CD4-positive, CD25-positive, alpha-beta regulatory T cell (primary cell): Measurements from ENCODE around the gene KCNH2. TPM values are rescaled to one million over a fixed set of nuclear protein-coding genes. Genes with fewer than 3 reads are reported as not detected.
A peak's percentile ranks its signal among the peaks of the same experiment; 100 is the strongest.
"Not testable (repeated sequence)": the region's sequence is repeated elsewhere in the genome, so short reads cannot be mapped to it uniquely, and the experiment has no call there.

ENCODE experiments used
- ATAC-seq, 2 donors: fragments of 150-1000 bp; cut with Tn5 transposase; one replicate each; pipeline ENCODE4 v1.10.0; 2021; ENCODE audit warnings: low read depth in 2 of 2, moderate number of reproducible peaks in 2 of 2, moderate library complexity in 1 of 2
- DNase-seq, 3 donors: peaks; one replicate each; pipeline versions ENCODE4 v3.0.0 to v3.0.0-alpha.2; 2012 to 2022; ENCODE audit warnings: mixed read lengths in 1 of 3
- H3K27ac ChIP-seq: one replicate; pipeline ENCODE4 v1.7.0; 2013; ENCODE audit warnings: mild to moderate bottlenecking, low read length; ENCODE audit not compliant: insufficient read depth, poor library complexity, severe bottlenecking
- H3K27me3 ChIP-seq: one replicate; pipeline ENCODE4 v1.7.0; 2013; ENCODE audit warnings: low read length; ENCODE audit not compliant: control insufficient read depth, insufficient read depth
- H3K36me3 ChIP-seq: one replicate; pipeline ENCODE4 v1.7.0; 2013; ENCODE audit warnings: mild to moderate bottlenecking, low read length, moderate library complexity; ENCODE audit not compliant: control insufficient read depth, insufficient read depth
- H3K4me1 ChIP-seq: 2 replicates; pipeline ENCODE4 v1.7.0; 2013; ENCODE audit warnings: mild to moderate bottlenecking, low read length; ENCODE audit not compliant: insufficient read depth, control insufficient read depth, poor library complexity, severe bottlenecking
- H3K4me3 ChIP-seq: one replicate; pipeline ENCODE4 v1.7.0; 2013; ENCODE audit warnings: low read depth, mild to moderate bottlenecking, low read length, moderate library complexity
- H3K9me3 ChIP-seq, 2 experiments: 1 replicate in 1 of 2; 2 replicates in 1 of 2; pipeline ENCODE4 v1.7.0; 2013; ENCODE audit warnings: low read length in 2 of 2, mild to moderate bottlenecking in 1 of 2, moderate library complexity in 1 of 2; ENCODE audit not compliant: control insufficient read depth in 2 of 2
- H3K27ac Mint-ChIP-seq, 3 donors: one replicate each; pipeline ENCODE4 v1.8.0; 2020 to 2022; ENCODE audit warnings: mild to moderate bottlenecking in 3 of 3, mixed read lengths in 3 of 3, moderate library complexity in 2 of 3
- H3K27me3 Mint-ChIP-seq: one replicate; pipeline ENCODE4 v1.8.0; 2022; ENCODE audit warnings: mild to moderate bottlenecking, mixed read lengths
- H3K36me3 Mint-ChIP-seq: one replicate; pipeline ENCODE4 v1.8.0; 2020; ENCODE audit warnings: mixed read lengths
- H3K4me1 Mint-ChIP-seq, 4 donors: one replicate each; pipeline ENCODE4 v1.8.0; 2020 to 2022; ENCODE audit warnings: mixed read lengths in 4 of 4, mild to moderate bottlenecking in 1 of 4
- H3K4me3 Mint-ChIP-seq, 4 donors: one replicate each; pipeline ENCODE4 v1.8.0; 2020 to 2022; ENCODE audit warnings: mild to moderate bottlenecking in 4 of 4, mixed read lengths in 4 of 4, moderate library complexity in 3 of 4
- H3K9me3 Mint-ChIP-seq, 7 donors: one replicate each; pipeline ENCODE4 v1.8.0; 2020 to 2022; ENCODE audit warnings: mixed read lengths in 7 of 7, mild to moderate bottlenecking in 3 of 7, moderate library complexity in 2 of 7
- polyA plus RNA-seq, 4 donors: library from polyadenylated mRNA; unstranded; fragments of 300-500 nt; fragmentation: Illumina TruSeq; gene quantifications; one replicate each; pipeline ENCODE4 v1.2.3, GENCODE V29; 2021
- total RNA-seq: library from RNA; stranded (reverse); gene quantifications from one replicate; pipeline ENCODE4 v1.2.3, GENCODE V29; 2022

Gene KCNH2, protein sequence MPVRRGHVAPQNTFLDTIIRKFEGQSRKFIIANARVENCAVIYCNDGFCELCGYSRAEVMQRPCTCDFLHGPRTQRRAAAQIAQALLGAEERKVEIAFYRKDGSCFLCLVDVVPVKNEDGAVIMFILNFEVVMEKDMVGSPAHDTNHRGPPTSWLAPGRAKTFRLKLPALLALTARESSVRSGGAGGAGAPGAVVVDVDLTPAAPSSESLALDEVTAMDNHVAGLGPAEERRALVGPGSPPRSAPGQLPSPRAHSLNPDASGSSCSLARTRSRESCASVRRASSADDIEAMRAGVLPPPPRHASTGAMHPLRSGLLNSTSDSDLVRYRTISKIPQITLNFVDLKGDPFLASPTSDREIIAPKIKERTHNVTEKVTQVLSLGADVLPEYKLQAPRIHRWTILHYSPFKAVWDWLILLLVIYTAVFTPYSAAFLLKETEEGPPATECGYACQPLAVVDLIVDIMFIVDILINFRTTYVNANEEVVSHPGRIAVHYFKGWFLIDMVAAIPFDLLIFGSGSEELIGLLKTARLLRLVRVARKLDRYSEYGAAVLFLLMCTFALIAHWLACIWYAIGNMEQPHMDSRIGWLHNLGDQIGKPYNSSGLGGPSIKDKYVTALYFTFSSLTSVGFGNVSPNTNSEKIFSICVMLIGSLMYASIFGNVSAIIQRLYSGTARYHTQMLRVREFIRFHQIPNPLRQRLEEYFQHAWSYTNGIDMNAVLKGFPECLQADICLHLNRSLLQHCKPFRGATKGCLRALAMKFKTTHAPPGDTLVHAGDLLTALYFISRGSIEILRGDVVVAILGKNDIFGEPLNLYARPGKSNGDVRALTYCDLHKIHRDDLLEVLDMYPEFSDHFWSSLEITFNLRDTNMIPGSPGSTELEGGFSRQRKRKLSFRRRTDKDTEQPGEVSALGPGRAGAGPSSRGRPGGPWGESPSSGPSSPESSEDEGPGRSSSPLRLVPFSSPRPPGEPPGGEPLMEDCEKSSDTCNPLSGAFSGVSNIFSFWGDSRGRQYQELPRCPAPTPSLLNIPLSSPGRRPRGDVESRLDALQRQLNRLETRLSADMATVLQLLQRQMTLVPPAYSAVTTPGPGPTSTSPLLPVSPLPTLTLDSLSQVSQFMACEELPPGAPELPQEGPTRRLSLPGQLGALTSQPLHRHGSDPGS
- total RNA-seq (3.5 TPM), polyA plus RNA-seq (1 to 10 TPM in 3 of 4 donors, under 1 TPM in 1; 0.83 to 2.8 (median 1.5) TPM)

DNA sequence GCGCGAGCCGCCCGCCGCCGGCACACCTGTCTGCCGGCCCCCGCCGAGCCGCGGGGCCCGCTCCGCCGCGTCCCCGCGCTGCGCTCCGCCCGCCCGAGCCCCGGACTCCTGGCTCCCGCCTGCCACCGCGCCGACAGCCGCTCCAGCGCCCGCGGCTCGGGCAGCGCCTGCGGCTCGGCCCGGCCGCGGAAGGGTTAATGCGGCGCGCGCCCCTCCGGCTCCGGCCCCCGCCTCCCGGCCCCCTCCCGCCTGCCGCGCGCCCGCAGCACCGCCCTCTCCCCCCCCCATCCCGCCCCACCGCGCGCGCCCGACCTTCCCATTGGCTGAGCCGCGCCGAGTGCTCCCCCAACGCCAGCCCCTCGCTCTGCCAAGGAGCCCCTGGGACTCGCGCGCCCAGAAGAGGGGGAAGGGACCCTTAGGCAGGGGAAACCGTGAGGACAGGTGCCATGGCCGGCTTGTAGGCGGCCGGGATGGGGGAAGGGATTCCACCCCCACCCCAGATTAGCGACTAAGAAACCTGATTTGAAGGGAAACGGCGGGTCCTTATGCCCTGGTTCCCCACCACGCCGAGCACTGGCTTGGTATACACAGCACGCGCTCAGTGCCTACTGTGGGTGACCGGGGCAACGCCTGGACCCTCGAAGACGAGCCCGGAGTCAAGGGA, at the start of gene KCNH2:
Gene KCNH2 (minus strand): TSS at position 196 of the 664 bp plus-strand sequence. CDS start 408 bp downstream, outside the sequence.
- Mint-ChIP-seq H3K4me3 (peak within 1 kb of the TSS; percentile 83 to 90 (median 88)), H3K27ac (peak within 1 kb of the TSS; percentile 14 to 87 (median 82)), H3K9me3 (peaks cover 0 to 6% (median 0%) of the 10 kb centered on the region in 7 donors), H3K36me3 (no peaks in the 10 kb centered on the region), H3K4me1 (peaks cover 0 to 52% (median 20%) of the 10 kb centered on the region in 4 donors), H3K27me3 (peaks cover 53% of the 10 kb centered on the region)
- Histone ChIP-seq H3K27me3 (peaks cover 15% of the 10 kb centered on the region), H3K27ac (no peak within 1 kb of the TSS), H3K36me3 (no peaks in the 10 kb centered on the region), H3K9me3 (no peaks in the 10 kb centered on the region), H3K4me1 (peaks cover 55% of the 10 kb centered on the region), H3K4me3 (no peak within 1 kb of the TSS)
- DNase-seq (peak in 2 of 3 donors; percentile 26 to 32), ATAC-seq (no peak)

DNA sequence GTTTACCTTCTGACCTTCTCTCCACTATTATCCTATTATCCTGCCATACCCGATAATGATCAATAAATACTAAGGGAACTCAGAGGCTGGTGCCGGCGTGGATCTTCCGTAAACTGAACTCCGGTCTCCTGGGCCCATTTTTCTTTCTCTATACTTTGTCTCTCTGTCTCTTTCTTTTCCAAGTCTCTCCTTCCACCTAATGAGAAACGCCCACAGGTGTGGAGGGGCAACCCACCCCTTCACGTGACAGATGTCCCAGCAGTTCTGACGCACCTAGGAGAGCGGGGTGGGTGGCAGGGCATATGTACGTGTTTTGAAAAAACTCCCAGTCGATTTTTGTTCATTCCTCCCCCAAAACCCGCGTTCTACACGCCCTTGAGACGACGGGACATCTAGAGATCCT, 49.6 kb upstream of the KCNH2 start:
- H3K27me3 Mint-ChIP-seq: peaks cover 23% of the 10 kb centered on the region
- not testable (repeated sequence) for DNase-seq, H3K4me1 ChIP-seq, H3K36me3 Mint-ChIP-seq, H3K27me3 ChIP-seq, H3K9me3 Mint-ChIP-seq, H3K9me3 ChIP-seq, H3K36me3 ChIP-seq
- peak overlapping the region; percentile 78 for H3K4me3 ChIP-seq
- peak overlapping the region; percentile 87 for H3K27ac ChIP-seq
- peak overlapping the region; percentile 98 to 99 (median 99) for H3K27ac Mint-ChIP-seq
- ATAC-seq: peak in 1 of 2 donors; percentile 0
- H3K4me3 Mint-ChIP-seq: peak overlapping the region; percentile 91 to 96 (median 94)
- peaks cover 8 to 39% (median 23%) of the 10 kb centered on the region in 4 donors for H3K4me1 Mint-ChIP-seq

DNA sequence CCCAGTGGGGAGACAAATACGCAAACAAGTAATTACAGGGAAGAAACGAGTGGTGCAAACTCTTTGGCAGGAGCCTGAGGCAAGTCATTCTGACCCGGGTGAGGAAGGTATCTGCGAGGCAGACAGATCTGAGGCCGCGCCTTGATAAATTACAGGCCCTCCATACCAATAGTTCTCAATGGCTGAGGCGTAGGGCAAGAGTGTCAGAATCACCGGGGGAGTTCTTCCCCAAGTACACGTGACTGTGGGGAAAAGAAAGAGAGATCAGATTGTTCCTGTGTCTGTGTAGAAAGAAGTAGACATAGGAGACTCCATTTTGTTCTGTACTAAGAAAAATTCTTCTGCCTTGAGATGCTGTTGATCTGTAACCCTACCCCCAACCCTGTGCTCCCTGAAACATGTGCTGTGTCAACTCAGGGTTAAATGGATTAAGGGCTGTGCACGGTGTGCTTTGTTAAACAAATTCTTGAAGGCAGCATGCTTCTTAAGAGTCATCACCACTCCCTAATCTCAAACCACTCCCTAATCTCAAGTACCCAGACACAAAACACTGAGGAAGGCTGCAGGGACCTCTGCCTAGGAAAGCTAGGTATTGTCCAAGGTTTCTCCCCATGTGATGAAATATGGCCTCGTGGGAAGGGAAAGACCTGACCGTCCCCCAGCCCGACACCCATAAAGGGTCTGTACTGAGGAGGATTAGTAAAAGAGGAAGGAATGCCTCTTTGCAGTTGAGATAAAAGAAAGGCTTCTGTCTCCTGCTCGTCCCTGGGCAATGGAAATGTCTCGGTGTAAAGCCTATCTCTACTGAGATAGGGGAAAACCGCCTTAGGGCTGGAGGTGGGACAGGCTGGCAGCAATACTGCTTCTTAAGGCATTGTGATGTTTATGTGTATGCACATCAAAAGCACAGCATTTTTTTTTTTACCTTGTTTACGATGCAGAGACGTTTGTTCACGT, 48.9 kb upstream of the KCNH2 start:
- peak overlapping the region; percentile 78 for H3K4me3 ChIP-seq
- H3K9me3 Mint-ChIP-seq, ATAC-seq, H3K9me3 ChIP-seq, H3K36me3 Mint-ChIP-seq, H3K27me3 ChIP-seq, H3K4me1 ChIP-seq, DNase-seq, H3K36me3 ChIP-seq: not testable (repeated sequence)
- H3K27ac ChIP-seq: peak overlapping the region; percentile 87
- peaks cover 24% of the 10 kb centered on the region for H3K27me3 Mint-ChIP-seq
- peaks cover 8 to 39% (median 23%) of the 10 kb centered on the region in 4 donors for H3K4me1 Mint-ChIP-seq
- H3K27ac Mint-ChIP-seq: peak overlapping the region; percentile 98 to 99 (median 99)
- H3K4me3 Mint-ChIP-seq: peak overlapping the region; percentile 91 to 96 (median 94)

DNA sequence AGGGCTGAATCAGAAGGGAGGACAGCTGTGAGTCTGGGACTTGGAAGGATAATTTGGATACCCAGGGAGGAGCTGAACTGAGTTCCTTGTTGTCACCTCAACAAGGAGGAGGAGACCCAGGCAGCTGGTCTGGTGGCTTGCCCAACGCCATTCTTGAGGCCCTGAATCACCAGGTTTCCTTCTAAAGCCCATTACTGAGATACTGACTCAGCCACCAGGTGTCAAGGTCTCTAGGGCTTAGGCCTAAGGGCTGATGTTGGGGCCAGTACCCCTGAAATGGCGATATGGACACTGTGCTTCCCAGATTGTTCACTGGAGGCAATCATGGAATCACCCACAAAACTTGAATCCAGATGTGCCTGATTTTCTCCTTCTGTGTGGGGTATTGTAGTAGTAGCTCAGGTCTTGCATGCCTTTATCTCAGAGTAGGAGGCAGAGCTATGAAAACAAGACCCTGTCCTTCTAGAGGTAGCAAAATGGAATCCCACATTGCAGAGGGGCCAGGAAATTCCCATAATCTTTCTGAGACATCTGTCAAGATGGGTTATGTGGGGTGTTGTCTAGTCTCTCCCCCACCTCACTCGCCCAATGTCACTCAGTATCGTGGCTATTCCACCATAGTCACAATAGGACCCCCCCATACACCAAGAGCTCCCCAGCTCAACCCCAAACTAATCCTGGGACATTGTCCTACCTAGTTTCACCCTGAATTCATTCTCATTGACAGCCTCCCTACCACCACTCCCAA, 48.0 kb upstream of the KCNH2 start:
- H3K36me3 ChIP-seq: no peaks in the 10 kb centered on the region
- ATAC-seq: no peak
- no peaks in the 10 kb centered on the region for H3K9me3 ChIP-seq
- H3K27ac Mint-ChIP-seq: peak overlapping the region in 2 of 3 donors; percentile 99
- peaks cover 24% of the 10 kb centered on the region for H3K27me3 Mint-ChIP-seq
- no peaks in the 10 kb centered on the region for H3K36me3 Mint-ChIP-seq
- H3K27ac ChIP-seq: no peak overlapping the region
- H3K27me3 ChIP-seq: no peaks in the 10 kb centered on the region
- no peak for DNase-seq
- no peak overlapping the region for H3K4me3 ChIP-seq
- peaks cover 10% of the 10 kb centered on the region for H3K4me1 ChIP-seq
- H3K4me1 Mint-ChIP-seq: peaks cover 8 to 31% (median 21%) of the 10 kb centered on the region in 4 donors
- H3K9me3 Mint-ChIP-seq: no peaks in the 10 kb centered on the region
- H3K4me3 Mint-ChIP-seq: peak overlapping the region in 2 of 4 donors; percentile 41 to 76

DNA sequence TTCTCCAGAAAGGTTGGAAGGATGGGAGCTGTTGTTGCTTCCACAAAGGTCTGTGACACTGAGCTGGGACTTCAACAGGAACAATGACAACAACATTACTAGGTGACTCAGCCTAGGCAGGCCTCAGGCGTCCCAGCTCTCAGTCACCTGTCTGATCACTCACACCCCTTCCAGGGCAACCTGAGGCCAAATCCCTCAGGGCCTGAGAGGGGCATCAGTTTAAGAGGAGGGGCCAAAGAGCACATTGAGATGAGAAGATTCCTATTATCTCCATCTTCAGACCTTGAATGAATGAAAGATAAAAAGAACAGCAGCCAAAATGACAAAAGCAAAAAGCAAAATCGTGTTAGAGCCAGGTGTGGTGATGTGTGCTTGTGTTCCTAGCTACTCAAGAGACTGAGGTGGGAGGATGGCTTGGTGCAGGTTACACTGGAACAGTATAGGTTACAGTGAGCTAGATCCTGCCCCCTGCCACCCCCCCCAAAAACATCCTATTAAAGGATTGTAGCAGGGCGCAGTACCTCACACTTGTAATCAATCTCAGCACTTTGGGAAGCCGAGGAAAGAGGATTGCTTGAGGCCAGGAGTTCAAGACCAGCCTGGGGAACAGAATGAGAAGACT, 46.4 kb upstream of the KCNH2 start, which contains the start of gene ATG9B:
Gene ATG9B (minus strand): TSS at position 60 of the 622 bp plus-strand sequence. CDS start 71 bp downstream, outside the sequence.
- Mint-ChIP-seq H3K27me3 (peaks cover 35% of the 10 kb centered on the region), H3K9me3 (no peaks in the 10 kb centered on the region), H3K4me3 (peak within 1 kb of the TSS in 2 of 4 donors; percentile 1 to 7), H3K27ac (peak within 1 kb of the TSS in 1 of 3 donors; percentile 17), H3K36me3 (no peaks in the 10 kb centered on the region), H3K4me1 (peaks cover 8 to 31% (median 15%) of the 10 kb centered on the region in 4 donors)
- no peak for DNase-seq
- Histone ChIP-seq H3K27ac (no peak within 1 kb of the TSS), H3K9me3 (no peaks in the 10 kb centered on the region), H3K27me3 (peaks cover 5% of the 10 kb centered on the region), H3K4me3 (no peak within 1 kb of the TSS), H3K36me3 (no peaks in the 10 kb centered on the region), H3K4me1 (peaks cover 10% of the 10 kb centered on the region)
- ATAC-seq: no peak

DNA sequence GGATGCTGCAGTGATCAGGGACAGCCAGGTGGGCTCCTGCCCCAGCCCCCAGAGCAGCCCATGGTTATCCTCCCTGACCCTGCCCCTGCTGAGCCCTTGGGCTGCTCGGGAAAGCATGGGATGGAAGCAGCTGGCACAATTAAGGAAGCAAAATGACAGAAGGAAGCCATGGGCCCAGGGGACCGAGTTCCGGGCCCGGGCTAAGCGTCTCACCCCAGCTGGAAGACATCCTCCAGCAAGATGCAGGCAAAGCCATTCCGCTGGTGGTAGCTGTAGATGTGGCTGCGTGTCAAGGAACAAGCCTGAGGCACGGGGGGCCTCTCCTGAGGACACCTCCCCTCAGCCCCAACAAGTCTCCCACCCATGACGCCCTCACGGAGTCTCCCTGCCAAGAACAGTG, 45.1 kb upstream of the KCNH2 start:
- Histone ChIP-seq H3K36me3 (no peaks in the 10 kb centered on the region), H3K4me1 (peaks cover 12% of the 10 kb centered on the region), H3K27ac (no peak overlapping the region), H3K27me3 (peaks cover 5% of the 10 kb centered on the region), H3K9me3 (no peaks in the 10 kb centered on the region), H3K4me3 (no peak overlapping the region)
- Mint-ChIP-seq H3K9me3 (peaks cover 0 to 3% (median 0%) of the 10 kb centered on the region in 7 donors), H3K27me3 (peaks cover 45% of the 10 kb centered on the region), H3K36me3 (no peaks in the 10 kb centered on the region), H3K27ac (peak overlapping the region in 1 of 3 donors; percentile 60), H3K4me3 (peak overlapping the region in 1 of 4 donors; percentile 1), H3K4me1 (peaks cover 6 to 29% (median 15%) of the 10 kb centered on the region in 4 donors)
- no peak for DNase-seq
- ATAC-seq: no peak
